Pancreas (tissue), 10 donors: ENCODE data around the gene NDUFB10. TPM values are rescaled to one million over a fixed set of nuclear protein-coding genes. Genes with fewer than 3 reads are reported as not detected.

Experiments
- ATAC-seq, 4 donors: fragments of 200-7000 bp; cut with Tn5 transposase; one replicate each; pipeline versions ENCODE4 v1.8.0 to v1.9.1; 2020; ENCODE audit warnings: mild to moderate bottlenecking in 4 of 4, moderate library complexity in 4 of 4
- DNase-seq, 6 donors: peaks; one replicate each; pipeline ENCODE4 v3.0.0-alpha.2; 2020
- FAIRE-seq: peaks from 2 replicates; lab custom pipeline; 2012; peaks lifted over from hg19 to GRCh38; lab: Jason Lieb, UNC
- H3K27ac ChIP-seq, 4 donors: fragments of 200-600 bp; sonication (generic); 1 replicate in 3 of 4; 2 replicates in 1 of 4; pipeline versions ENCODE4 v1.5.0 to v1.8.0; 2020
- H3K27me3 ChIP-seq, 4 donors: fragments of 200-600 bp; one replicate each; pipeline ENCODE4 v1.8.0; 2021
- H3K36me3 ChIP-seq, 3 donors: fragments of 200-600 bp; sonication (generic) in 1 of 3; one replicate each; pipeline versions ENCODE4 v1.5.0 to v1.8.0; 2020 to 2021
- H3K4me1 ChIP-seq, 3 donors: fragments of 200-600 bp; one replicate each; pipeline ENCODE4 v1.8.0; 2021
- H3K4me3 ChIP-seq, 4 donors: fragments of 200-600 bp; sonication (generic) in 2 of 4; one replicate each; pipeline versions ENCODE4 v1.5.0 to v1.8.0; 2020 to 2021
- H3K9me3 ChIP-seq, 4 donors: fragments of 200-600 bp; one replicate each; pipeline ENCODE4 v1.8.0; 2021
- WGBS, 2 donors: extraction: QIAGEN DNeasy Blood & Tissue Kit; methylation state at CpG; one replicate each; pipeline ENCODE4 v1.1.7; 2013; 5-methylcytosine and 5-hydroxymethylcytosine counted together
- intact Hi-C, 3 donors: fragments of 100-400 bp; cut with DNase I; formaldehyde crosslinking; loops; one replicate each; pipeline versions ENCODE4 v1.11.1 to v1.14.2; 2022
- polyA plus RNA-seq, 2 donors: library from polyadenylated mRNA; stranded (reverse); fragments of 200-250 nt; gene quantifications; one replicate each; pipeline ENCODE4 v1.2.3, GENCODE V29; 2013
- total RNA-seq, 6 donors: library from RNA; stranded (reverse); fragmentation: NEBNext Ultra II Directional in 4 of 6; extraction: Animal tissue kit (Norgen Biotek cat#: 25700) in 4 of 6; gene quantifications; one replicate each; pipeline versions ENCODE4 v1.2.1 to v1.2.4, GENCODE V29; 2021 to 2023
- TF ChIP-seq, protein P1 (sequence below), 4 donors: fragments of 200-600 bp; sonication (generic) in 3 of 4; IDR thresholded peaks; one replicate each; pipeline versions ENCODE4 v1.5.0 to v1.8.0; 2021; ENCODE audit warnings: antibody characterized with exemption in 4 of 4
- donor health status: healthy with polysubstance abuse.
- donor health status: DM: no; HTN: no; CAD: no; lungs with moderate emphysema.
- donor health status: DM: no; HTN: no; CAD: no.
- donor health status: control.
- donor health status: control.
- donor health status: Bipolar disorder and iron deficiency.
- donor health status: DM: yes; HTN: yes; CAD: no.
- donor health status: DM: no; HTN: no; CAD: no.
- donor health status: DM: no; HTN: no; CAD: no.
- donor health status: DM: yes; HTN: yes; CAD: no.

NDUFB10 gene
- total and polyA plus RNA-seq, 8 donors: 54.0 to 108 (median 65.9) TPM

DNA sequence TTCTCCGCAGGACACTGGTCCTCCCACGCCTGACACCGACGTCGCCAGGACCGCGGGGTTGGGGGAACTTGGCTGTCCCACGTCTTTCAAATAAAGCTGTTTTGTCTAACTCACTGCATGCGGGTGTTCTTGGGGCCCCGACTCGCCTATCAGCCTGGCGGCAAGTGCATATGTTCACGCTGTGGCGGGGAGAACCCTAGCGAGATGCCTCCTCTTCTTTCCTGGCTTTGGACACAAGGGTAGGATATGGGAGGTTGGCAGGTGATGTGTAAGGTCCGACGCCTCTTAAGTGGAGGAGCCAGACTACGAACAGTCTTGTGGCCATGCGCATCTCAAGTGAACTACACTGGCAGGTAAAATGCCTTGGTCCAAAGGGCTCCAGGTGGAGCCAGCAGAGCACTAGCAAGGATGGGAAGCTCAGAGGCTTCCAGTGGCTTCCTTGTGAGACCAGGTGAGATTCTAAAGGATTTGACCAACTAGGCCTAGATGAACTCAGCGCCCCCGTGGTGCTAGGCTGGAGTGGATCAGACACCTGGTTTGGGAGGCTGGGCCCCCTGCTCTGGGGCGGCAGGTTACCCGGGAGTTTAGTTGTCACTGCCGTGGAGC, 6.2 kb downstream of the NDUFB10 start:
- FAIRE-seq: no peak
- peak in 3 of 4 donors; percentile 1 to 5 (median 2) for ATAC-seq
- no peaks in the 10 kb centered on the region for H3K9me3 ChIP-seq
- peak overlapping the region; percentile 74 to 96 (median 88) for H3K4me3 ChIP-seq
- intact Hi-C loops: no loop called here
- peak in 2 of 6 donors; percentile 42 to 78 for DNase-seq
- H3K27ac ChIP-seq: peak overlapping the region; percentile 89 to 96 (median 92)
- H3K4me1 ChIP-seq: peaks cover 0 to 19% (median 18%) of the 10 kb centered on the region in 3 donors
- TF ChIP-seq, protein P1, sequence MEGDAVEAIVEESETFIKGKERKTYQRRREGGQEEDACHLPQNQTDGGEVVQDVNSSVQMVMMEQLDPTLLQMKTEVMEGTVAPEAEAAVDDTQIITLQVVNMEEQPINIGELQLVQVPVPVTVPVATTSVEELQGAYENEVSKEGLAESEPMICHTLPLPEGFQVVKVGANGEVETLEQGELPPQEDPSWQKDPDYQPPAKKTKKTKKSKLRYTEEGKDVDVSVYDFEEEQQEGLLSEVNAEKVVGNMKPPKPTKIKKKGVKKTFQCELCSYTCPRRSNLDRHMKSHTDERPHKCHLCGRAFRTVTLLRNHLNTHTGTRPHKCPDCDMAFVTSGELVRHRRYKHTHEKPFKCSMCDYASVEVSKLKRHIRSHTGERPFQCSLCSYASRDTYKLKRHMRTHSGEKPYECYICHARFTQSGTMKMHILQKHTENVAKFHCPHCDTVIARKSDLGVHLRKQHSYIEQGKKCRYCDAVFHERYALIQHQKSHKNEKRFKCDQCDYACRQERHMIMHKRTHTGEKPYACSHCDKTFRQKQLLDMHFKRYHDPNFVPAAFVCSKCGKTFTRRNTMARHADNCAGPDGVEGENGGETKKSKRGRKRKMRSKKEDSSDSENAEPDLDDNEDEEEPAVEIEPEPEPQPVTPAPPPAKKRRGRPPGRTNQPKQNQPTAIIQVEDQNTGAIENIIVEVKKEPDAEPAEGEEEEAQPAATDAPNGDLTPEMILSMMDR (IDR thresholded peaks at IDR 0.05): no peak
- 15 to 17% methylated on average over 24 of the region's 24 CpGs for WGBS, 2 donors
- H3K36me3 ChIP-seq: peaks cover 0 to 20% (median 10%) of the 10 kb centered on the region in 3 donors
- H3K27me3 ChIP-seq: no peaks in the 10 kb centered on the region

DNA sequence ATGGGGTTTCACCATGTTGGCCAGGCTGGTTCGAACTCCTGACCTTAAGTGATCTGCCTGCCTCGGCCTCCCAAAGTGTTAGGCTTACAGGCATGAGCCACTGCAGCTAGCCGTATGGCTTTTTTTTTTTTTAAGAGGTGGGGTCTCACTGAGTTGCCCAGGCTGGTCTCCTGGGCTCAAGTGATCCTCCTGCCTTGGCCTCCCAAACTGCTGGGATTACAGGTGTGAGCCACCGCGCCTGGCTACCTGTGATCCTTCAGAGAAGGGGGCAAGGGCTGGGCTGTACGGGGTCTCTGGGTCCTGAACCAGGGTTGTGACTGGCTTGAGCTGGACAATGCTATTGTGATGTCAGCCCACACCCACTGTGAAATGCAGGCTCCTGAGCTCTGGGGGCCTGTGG, 7.1 kb downstream of the NDUFB10 start, which contains the start of gene RNF151:
RNF151 (plus strand) TSS at position 397 of the 400 bp plus-strand sequence. CDS start 26 bp downstream, outside the sequence.
- 94 to 96% methylated on average over 6 of the region's 6 CpGs for WGBS, 2 donors
- Histone ChIP-seq H3K36me3 (peaks cover 0 to 16% (median 8%) of the 10 kb centered on the region in 3 donors), H3K27me3 (no peaks in the 10 kb centered on the region), H3K4me3 (peak within 1 kb of the TSS; percentile 74 to 96 (median 88)), H3K9me3 (no peaks in the 10 kb centered on the region), H3K27ac (peak within 1 kb of the TSS in 1 of 4 donors; percentile 91), H3K4me1 (peaks cover 0 to 18% (median 11%) of the 10 kb centered on the region in 3 donors)
- no peak for FAIRE-seq
- intact Hi-C loops: no loop called here
- TF ChIP-seq, protein P1 (IDR thresholded peaks at IDR 0.05): no peak
- no peak for ATAC-seq
- DNase-seq: peak in 1 of 6 donors; percentile 60

DNA sequence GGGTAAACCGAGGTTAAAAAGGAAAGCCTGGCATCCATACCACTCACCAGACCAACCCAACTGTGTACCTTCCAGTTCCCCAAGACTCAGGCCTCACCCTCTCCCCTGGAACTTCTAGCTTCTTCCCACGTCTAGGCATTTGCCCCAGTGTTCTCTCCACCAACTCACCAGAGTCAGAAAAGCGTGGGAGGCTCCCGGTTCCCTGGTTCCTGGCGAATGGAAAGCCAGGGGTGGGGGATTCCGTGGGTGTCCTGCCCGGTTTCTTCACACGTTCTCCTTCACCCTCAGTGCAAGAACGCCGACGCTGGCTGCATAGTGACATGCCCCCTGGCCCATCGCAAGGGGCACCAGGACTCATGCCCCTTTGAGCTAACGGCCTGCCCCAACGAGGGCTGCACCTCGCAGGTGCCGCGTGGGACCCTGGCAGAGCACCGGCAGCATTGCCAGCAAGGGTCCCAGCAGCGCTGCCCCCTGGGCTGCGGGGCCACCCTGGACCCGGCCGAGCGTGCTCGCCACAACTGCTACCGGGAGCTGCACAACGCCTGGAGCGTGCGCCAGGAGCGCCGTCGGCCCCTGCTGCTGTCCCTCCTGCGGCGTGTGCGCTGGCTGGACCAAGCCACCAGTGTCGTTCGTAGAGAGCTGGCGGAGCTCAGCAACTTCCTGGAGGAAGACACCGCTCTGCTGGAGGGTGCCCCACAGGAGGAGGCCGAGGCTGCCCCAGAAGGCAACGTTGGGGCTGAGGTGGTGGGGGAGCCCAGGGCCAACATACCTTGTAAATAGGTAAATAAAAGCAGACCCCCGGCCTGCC, 9.0 kb downstream of the NDUFB10 start:
- intact Hi-C loops: no loop called here
- Histone ChIP-seq H3K27ac (no peak overlapping the region), H3K4me1 (peaks cover 0 to 23% (median 15%) of the 10 kb centered on the region in 3 donors), H3K27me3 (no peaks in the 10 kb centered on the region), H3K4me3 (no peak overlapping the region), H3K36me3 (no peaks in the 10 kb centered on the region), H3K9me3 (no peaks in the 10 kb centered on the region)
- FAIRE-seq: no peak
- 86 to 90% methylated on average over 41 of the region's 41 CpGs for WGBS, 2 donors
- TF ChIP-seq, protein P1 (IDR thresholded peaks at IDR 0.05): no peak
- ATAC-seq: no peak
- peak in 2 of 6 donors; percentile 45 to 67 for DNase-seq

DNA sequence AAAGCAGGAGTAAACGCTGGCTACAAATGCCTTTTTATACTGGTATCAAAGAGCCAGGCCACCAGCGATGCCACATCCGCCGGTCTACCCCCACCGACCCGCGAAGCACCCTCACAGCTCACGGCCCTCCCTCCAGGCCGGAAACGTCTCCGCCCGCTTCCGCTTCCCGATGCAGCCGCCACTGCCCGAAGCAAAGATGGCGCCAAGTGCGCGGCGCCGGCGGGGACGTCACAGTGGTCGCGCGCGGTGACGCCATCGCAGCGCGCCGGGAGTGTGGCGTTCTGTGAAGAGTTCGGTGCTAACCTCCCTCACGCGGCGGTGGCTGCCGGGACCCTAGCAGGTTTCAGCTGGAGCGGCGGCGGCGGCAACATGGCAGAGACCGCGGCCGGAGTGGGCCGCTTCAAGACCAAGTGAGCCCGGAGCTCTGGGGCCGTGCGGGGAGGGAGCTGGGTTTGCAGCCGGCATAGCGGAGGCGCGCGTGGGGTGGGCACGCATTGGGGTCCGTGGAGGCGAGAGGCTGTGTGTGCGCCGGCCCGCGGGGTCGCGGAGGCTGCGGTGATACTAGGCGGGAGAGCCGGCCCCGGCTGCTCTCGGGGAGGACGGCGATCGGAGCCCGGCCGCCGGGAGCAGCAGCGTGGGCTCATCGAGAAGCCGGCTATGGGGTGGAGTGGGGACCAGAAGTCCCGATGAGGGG, 12.6 kb downstream of the NDUFB10 start, which contains the start of gene TBL3:
TBL3 (plus strand) TSS at position 258 of the 694 bp plus-strand sequence; CDS start at position 370, 112 bp downstream.
- Histone ChIP-seq H3K27me3 (no peaks in the 10 kb centered on the region), H3K4me1 (peaks cover 0 to 13% (median 12%) of the 10 kb centered on the region in 3 donors), H3K4me3 (peak within 1 kb of the TSS; percentile 85 to 99 (median 98)), H3K27ac (peak within 1 kb of the TSS; percentile 87 to 93 (median 92)), H3K9me3 (no peaks in the 10 kb centered on the region), H3K36me3 (peaks cover 0 to 19% (median 14%) of the 10 kb centered on the region in 3 donors)
- WGBS, 2 donors: 0 to 1% methylated on average over 65 to 78 of the region's 78 CpGs
- ATAC-seq: peak; percentile 94 to 97 (median 96)
- peak; percentile 89 to 97 (median 94) for DNase-seq
- TF ChIP-seq, protein P1 (IDR thresholded peaks at IDR 0.05): no peak
- intact Hi-C loops: no loop called here
- no peak for FAIRE-seq
